Gastrocnemius medialis (tissue), 4 donors: ENCODE data around the gene TCF4.

Source experiments
- CTCF ChIP-seq, 5 experiments: fragments of 450-650 bp in 3 of 5; fragments of 200-600 bp in 2 of 5; sonication (generic) in 2 of 5; IDR thresholded peaks in 4 of 5; conservative IDR thresholded peaks in 1 of 5; 1 replicate in 4 of 5; 2 replicates in 1 of 5; pipeline ENCODE4 v1.5.1; 2016 to 2019; ENCODE audit warnings: antibody characterized with exemption in 5 of 5, mild to moderate bottlenecking in 3 of 5, moderate library complexity in 3 of 5
- POLR2A ChIP-seq, 2 donors: fragments of 450-650 bp; IDR thresholded peaks; one replicate each; pipeline ENCODE4 v1.6.1; 2017; ENCODE audit warnings: antibody characterized with exemption in 2 of 2, mild to moderate bottlenecking in 2 of 2, moderate library complexity in 2 of 2

- no peak for TF ChIP-seq CTCF (IDR thresholded peaks at IDR 0.05 in 4 of 5, conservative IDR thresholded peaks at IDR 0.05 in 1 of 5)
- no peak for TF ChIP-seq POLR2A (IDR thresholded peaks at IDR 0.05)
Measured at GRCh38 chr18:55573386-55573785, 14.6 kb downstream of the TCF4 start.
